HCT116 (cell line): ENCODE results near the gene ZBTB39. TPM values are rescaled to one million over a fixed set of nuclear protein-coding genes. Genes with fewer than 3 reads are reported as not detected.

Experiments
- ATAC-seq: fragments of 200-7000 bp; cut with Tn5 transposase; 2 replicates; pipeline ENCODE4 v1.9.1; 2020; ENCODE audit warnings: mild to moderate bottlenecking, moderate library complexity
- BruUV-seq: library from RNA; stranded (reverse); fragments of 400-500 nt; replicated peaks from 2 replicates; lab custom pipeline; 2021; lab: Mats Ljungman, UMichigan
- CTCF ChIA-PET: fragments of 300-600 bp; sonication (Branson Sonifier 250); formaldehyde crosslinking; loops from one replicate; lab custom pipeline; 2021; ENCODE audit warnings: antibody characterized with exemption; lab: Charles Lee
- POLR2A ChIA-PET: fragments of 300-600, 350-600 bp; sonication (Branson Sonifier 250); formaldehyde crosslinking; loops from one replicate; lab custom pipeline; 2021; ENCODE audit warnings: antibody characterized with exemption; lab: Charles Lee
- RAD21 ChIA-PET, 2 experiments: fragments of 300-600 bp; sonication (Branson Sonifier 250); formaldehyde crosslinking; loops; one replicate each; lab custom pipeline; 2023; ENCODE audit warnings: low total read pairs in 2 of 2; ENCODE audit not compliant: uncharacterized antibody in 2 of 2, unreplicated experiment in 2 of 2, low non-redundant PET in 1 of 2; lab: Charles Lee
- DNase-seq: peaks from one replicate; pipeline ENCODE4 v3.0.0-alpha.2; 2010; ENCODE audit warnings: low read depth, low spot score
- H2AFZ ChIP-seq: fragments of 200-600 bp; shearing (Covaris generic), sonication (generic); 2 replicates; pipeline ENCODE4 v1.6.1; 2017; ENCODE audit warnings: low read depth, mixed run types, mixed read lengths, antibody characterized with exemption, low read length; ENCODE audit not compliant: poor library complexity, severe bottlenecking
- H3K27ac ChIP-seq: 2 replicates; pipeline ENCODE4 v1.5.1; 2012; ENCODE audit warnings: low read depth, low read length
- H3K27me3 ChIP-seq: fragments of 200-600 bp; sonication (generic); 2 replicates; pipeline ENCODE4 v1.6.1; 2016; ENCODE audit warnings: mixed run types, low read length, mixed read lengths; ENCODE audit not compliant: insufficient read depth
- H3K36me3 ChIP-seq, 2 experiments: fragments of 200-500 bp in 1 of 2; fragments of 200-600 bp in 1 of 2; sonication (Bioruptor generic) in 1 of 2; sonication (generic) in 1 of 2; 2 replicates each; pipeline versions ENCODE4 v1.5.1 to v1.6.1; 2014 to 2016; ENCODE audit warnings: low read length in 2 of 2, inconsistent platforms in 1 of 2, mixed read lengths in 1 of 2, mixed run types in 1 of 2; ENCODE audit not compliant: insufficient read depth in 2 of 2, control insufficient read depth in 1 of 2
- H3K4me1 ChIP-seq, 2 experiments: fragments of 200-600 bp in 1 of 2; sonication (generic) in 1 of 2; 2 replicates each; pipeline versions ENCODE4 v1.5.1 to v1.6.1; 2012 to 2017; ENCODE audit warnings: low read length in 2 of 2, inconsistent platforms in 1 of 2, mild to moderate bottlenecking in 1 of 2, mixed read lengths in 1 of 2, mixed run types in 1 of 2, moderate library complexity in 1 of 2; ENCODE audit not compliant: insufficient read depth in 2 of 2, control insufficient read depth in 1 of 2
- H3K4me2 ChIP-seq: fragments of 200-600 bp; sonication (generic); 2 replicates; pipeline ENCODE4 v1.6.1; 2017; ENCODE audit warnings: mixed run types, low read length, mixed read lengths
- H3K4me3 ChIP-seq, 2 experiments: fragments of 200-600 bp in 1 of 2; sonication (generic) in 1 of 2; replicated peaks in 1 of 2; 2 replicates each; pipeline ENCODE4 v1.5.1; 2011 to 2016; ENCODE audit warnings: low read length in 2 of 2, control low read depth in 1 of 2, low read depth in 1 of 2, mild to moderate bottlenecking in 1 of 2, mixed read lengths in 1 of 2, mixed run types in 1 of 2
- H3K79me2 ChIP-seq: fragments of 200-600 bp; sonication (generic); 2 replicates; pipeline ENCODE4 v1.6.1; 2017; ENCODE audit warnings: mild to moderate bottlenecking, mixed run types, low read length, moderate library complexity, mixed read lengths; ENCODE audit not compliant: insufficient read depth
- H3K9ac ChIP-seq: fragments of 200-600 bp; sonication (generic); 2 replicates; pipeline ENCODE4 v1.6.1; 2016; ENCODE audit warnings: low read length, mixed read lengths
- H3K9me2 ChIP-seq: fragments of 200-600 bp; sonication (generic), shearing (Covaris generic); 2 replicates; pipeline ENCODE4 v1.6.1; 2017; ENCODE audit warnings: mixed run types, mild to moderate bottlenecking, moderate library complexity; ENCODE audit not compliant: insufficient read depth
- H3K9me3 ChIP-seq, 2 experiments: fragments of 200-500 bp in 1 of 2; fragments of 200-600 bp in 1 of 2; sonication (Bioruptor generic) in 1 of 2; sonication (generic) in 1 of 2; 2 replicates each; pipeline ENCODE4 v1.6.1; 2014 to 2017; ENCODE audit warnings: low read length in 2 of 2, mixed read lengths in 2 of 2, inconsistent platforms in 1 of 2, low read depth in 1 of 2, mild to moderate bottlenecking in 1 of 2, mixed run types in 1 of 2, moderate library complexity in 1 of 2; ENCODE audit not compliant: control insufficient read depth in 1 of 2, insufficient read depth in 1 of 2
- H4K20me1 ChIP-seq: fragments of 200-600 bp; sonication (generic), shearing (Covaris generic); 2 replicates; pipeline ENCODE4 v1.6.1; 2017; ENCODE audit warnings: mixed run types, mild to moderate bottlenecking, moderate library complexity; ENCODE audit not compliant: insufficient read depth
- CBX3 ChIP-seq: IDR thresholded peaks from 2 replicates; pipeline ENCODE4 v1.6.1; 2012; ENCODE audit warnings: low read depth
- CTCF ChIP-seq, 3 experiments: fragments of 200-600 bp in 1 of 3; sonication (generic) in 1 of 3; IDR thresholded peaks in 2 of 3; conservative IDR thresholded peaks in 1 of 3; 2 replicates each; pipeline ENCODE4 v1.5.1; 2012 to 2017; ENCODE audit warnings: low read depth in 2 of 3, low read length in 2 of 3, antibody characterized with exemption in 1 of 3, borderline replicate concordance in 1 of 3, control low read depth in 1 of 3, mild to moderate bottlenecking in 1 of 3, mixed read lengths in 1 of 3, mixed run types in 1 of 3, moderate library complexity in 1 of 3; ENCODE audit not compliant: insufficient read depth in 1 of 3
- EGR1 ChIP-seq: IDR thresholded peaks from 2 replicates; pipeline ENCODE4 v1.6.1; 2012; ENCODE audit warnings: low read depth
- ELF1 ChIP-seq: IDR thresholded peaks from 2 replicates; pipeline ENCODE4 v1.6.1; 2012; ENCODE audit warnings: low read depth, borderline replicate concordance
- EZH2 ChIP-seq: fragments of 200-600 bp; sonication (generic); IDR thresholded peaks from 2 replicates; pipeline ENCODE4 v1.6.1; 2017; ENCODE audit warnings: antibody characterized with exemption, mixed run types
- EZH2phosphoT487 ChIP-seq: fragments of 200-600 bp; IDR thresholded peaks from 2 replicates; pipeline ENCODE4 v1.6.1; 2018; ENCODE audit warnings: antibody characterized with exemption, borderline replicate concordance
- JUND ChIP-seq: IDR thresholded peaks from 2 replicates; pipeline ENCODE4 v1.6.1; 2012
- POLR2AphosphoS5 ChIP-seq: IDR thresholded peaks from 2 replicates; pipeline ENCODE4 v1.6.1; 2011; ENCODE audit warnings: mild to moderate bottlenecking, low read depth, low read length, moderate library complexity
- RAD21 ChIP-seq: IDR thresholded peaks from 2 replicates; pipeline ENCODE4 v1.6.1; 2012; ENCODE audit warnings: low read depth, mild to moderate bottlenecking
- SRF ChIP-seq: IDR thresholded peaks from 2 replicates; pipeline ENCODE4 v1.6.1; 2012; ENCODE audit warnings: low read depth
- TCF7L2 ChIP-seq: IDR thresholded peaks from 2 replicates; pipeline ENCODE4 v1.7.0; 2011; ENCODE audit warnings: borderline replicate concordance, inconsistent platforms; ENCODE audit not compliant: insufficient read depth, insufficient read length; ENCODE audit errors: extremely low read depth
- YY1 ChIP-seq: IDR thresholded peaks from 2 replicates; pipeline ENCODE4 v1.6.1; 2011; ENCODE audit warnings: low read length, low read depth, moderate library complexity, mild to moderate bottlenecking; ENCODE audit not compliant: insufficient replicate concordance; ENCODE audit errors: extremely low read depth
- ZBTB33 ChIP-seq: IDR thresholded peaks from 2 replicates; pipeline ENCODE4 v1.6.1; 2011; ENCODE audit warnings: mild to moderate bottlenecking, low read length, moderate library complexity; ENCODE audit not compliant: insufficient replicate concordance; ENCODE audit errors: extremely low read depth
- ZFX ChIP-seq: fragments of 450-650 bp; IDR thresholded peaks from 2 replicates; pipeline ENCODE4 v1.6.1; 2017
- ZNF274 ChIP-seq: fragments of 200-500 bp; sonication (Bioruptor generic); IDR thresholded peaks from 2 replicates; pipeline ENCODE4 v1.6.1; 2014; ENCODE audit warnings: mild to moderate bottlenecking, low read depth, low read length, inconsistent platforms
- intact Hi-C: fragments of 100-400 bp; cut with micrococcal nuclease; formaldehyde crosslinking; loops from 2 replicates; pipeline ENCODE4 v1.10.0; 2022
- total RNA-seq: library from RNA; stranded (reverse); gene quantifications from one replicate; pipeline ENCODE4 v1.2.1, GENCODE V29; 2021; ENCODE audit not compliant: unreplicated experiment
- TF ChIP-seq, protein P1 (sequence below): IDR thresholded peaks from 2 replicates; pipeline ENCODE4 v1.6.1; 2012; ENCODE audit warnings: low read depth
- TF ChIP-seq, protein P2 (sequence below): IDR thresholded peaks from 2 replicates; pipeline ENCODE4 v1.6.1; 2012

Gene ZBTB39
- total RNA-seq, 1 experiment from 2014 or later, result 12.3 TPM

DNA sequence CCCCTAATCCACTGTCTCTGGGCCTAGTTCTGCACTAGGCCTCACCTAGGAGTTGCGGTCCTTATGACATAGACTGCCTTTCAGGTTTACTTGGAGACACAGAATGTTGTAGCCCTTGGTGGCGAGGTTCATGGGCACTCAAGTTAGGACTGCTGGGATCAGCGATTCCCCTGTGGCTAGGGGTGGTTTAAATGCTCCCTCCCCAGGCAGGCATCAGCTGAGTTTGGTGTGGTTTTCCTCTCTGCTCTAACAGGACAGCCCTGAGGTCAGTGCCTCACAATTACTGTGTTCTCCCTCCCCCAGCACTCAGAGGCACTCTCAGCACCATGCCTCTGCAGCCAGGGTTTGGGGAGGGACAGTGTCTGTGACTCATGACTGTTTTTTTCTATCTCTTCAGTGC is 26.7 kb downstream of the ZBTB39 start (continued):
- TF ChIP-seq, protein P1, sequence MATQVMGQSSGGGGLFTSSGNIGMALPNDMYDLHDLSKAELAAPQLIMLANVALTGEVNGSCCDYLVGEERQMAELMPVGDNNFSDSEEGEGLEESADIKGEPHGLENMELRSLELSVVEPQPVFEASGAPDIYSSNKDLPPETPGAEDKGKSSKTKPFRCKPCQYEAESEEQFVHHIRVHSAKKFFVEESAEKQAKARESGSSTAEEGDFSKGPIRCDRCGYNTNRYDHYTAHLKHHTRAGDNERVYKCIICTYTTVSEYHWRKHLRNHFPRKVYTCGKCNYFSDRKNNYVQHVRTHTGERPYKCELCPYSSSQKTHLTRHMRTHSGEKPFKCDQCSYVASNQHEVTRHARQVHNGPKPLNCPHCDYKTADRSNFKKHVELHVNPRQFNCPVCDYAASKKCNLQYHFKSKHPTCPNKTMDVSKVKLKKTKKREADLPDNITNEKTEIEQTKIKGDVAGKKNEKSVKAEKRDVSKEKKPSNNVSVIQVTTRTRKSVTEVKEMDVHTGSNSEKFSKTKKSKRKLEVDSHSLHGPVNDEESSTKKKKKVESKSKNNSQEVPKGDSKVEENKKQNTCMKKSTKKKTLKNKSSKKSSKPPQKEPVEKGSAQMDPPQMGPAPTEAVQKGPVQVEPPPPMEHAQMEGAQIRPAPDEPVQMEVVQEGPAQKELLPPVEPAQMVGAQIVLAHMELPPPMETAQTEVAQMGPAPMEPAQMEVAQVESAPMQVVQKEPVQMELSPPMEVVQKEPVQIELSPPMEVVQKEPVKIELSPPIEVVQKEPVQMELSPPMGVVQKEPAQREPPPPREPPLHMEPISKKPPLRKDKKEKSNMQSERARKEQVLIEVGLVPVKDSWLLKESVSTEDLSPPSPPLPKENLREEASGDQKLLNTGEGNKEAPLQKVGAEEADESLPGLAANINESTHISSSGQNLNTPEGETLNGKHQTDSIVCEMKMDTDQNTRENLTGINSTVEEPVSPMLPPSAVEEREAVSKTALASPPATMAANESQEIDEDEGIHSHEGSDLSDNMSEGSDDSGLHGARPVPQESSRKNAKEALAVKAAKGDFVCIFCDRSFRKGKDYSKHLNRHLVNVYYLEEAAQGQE, result no peak
- TF ChIP-seq POLR2AphosphoS5, result no peak
- no peak for TF ChIP-seq ZNF274
- no peak for TF ChIP-seq CBX3
- TF ChIP-seq EZH2, result no peak

GRCh38 chr12:56978397-56979138 is 27.8 kb downstream of the ZBTB39 start:
- H3K9me2 ChIP-seq, result no peaks in the 10 kb centered on the region
- no peaks in the 10 kb centered on the region for H3K27me3 ChIP-seq
- H3K4me2 ChIP-seq, result no peak overlapping the region
- ChIA-PET POLR2A (no interaction called here), RAD21 (no interaction called here), CTCF (no interaction called here)
- no peaks in the 10 kb centered on the region for H3K79me2 ChIP-seq
- no peak for ATAC-seq
- BruUV-seq, result no TSS peak
- H3K9me3 ChIP-seq, result no peaks in the 10 kb centered on the region
- no peaks in the 10 kb centered on the region for H4K20me1 ChIP-seq
- no peak overlapping the region for H3K4me3 ChIP-seq
- no peaks in the 10 kb centered on the region for H3K4me1 ChIP-seq
- H3K36me3 ChIP-seq, result no peaks in the 10 kb centered on the region
- H3K27ac ChIP-seq, result no peak overlapping the region
- no peak overlapping the region for H3K9ac ChIP-seq
- no peak for DNase-seq
- no peak overlapping the region for H2AFZ ChIP-seq
- intact Hi-C loops, result no loop called here
- TF ChIP-seq EGR1 (no peak), EZH2phosphoT487 (no peak), EZH2 (no peak), ZFX (no peak), JUND (no peak), YY1 (no peak), POLR2AphosphoS5 (no peak), SRF (no peak), TCF7L2 (no peak), RAD21 (no peak), ZBTB33 (no peak), ZNF274 (no peak), CBX3 (no peak), ELF1 (no peak), CTCF (IDR thresholded peaks at IDR 0.05 in 2 of 3, conservative IDR thresholded peaks at IDR 0.05 in 1 of 3; ENCODE audit: borderline replicate concordance in 1 of 3, insufficient read depth in 1 of 3, low read depth in 2 of 3, low read length in 2 of 3) (no peak)
- TF ChIP-seq, protein P2, sequence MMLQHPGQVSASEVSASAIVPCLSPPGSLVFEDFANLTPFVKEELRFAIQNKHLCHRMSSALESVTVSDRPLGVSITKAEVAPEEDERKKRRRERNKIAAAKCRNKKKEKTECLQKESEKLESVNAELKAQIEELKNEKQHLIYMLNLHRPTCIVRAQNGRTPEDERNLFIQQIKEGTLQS, result no peak
